SKM-1 (cell line): ENCODE measurements around the gene ANAPC15.
A peak's percentile ranks its signal among the peaks of the same experiment; 100 is the strongest.

Experiments
- DNase-seq: peaks from one replicate; lab custom pipeline; 2025; ENCODE audit not compliant: unreplicated experiment; lab: John Stamatoyannopoulos, UW

ANAPC15 gene

GRCh38 chr11:72127923-72128322 lies 15.4 kb upstream of the ANAPC15 start:
- DNase-seq, result no peak

DNA sequence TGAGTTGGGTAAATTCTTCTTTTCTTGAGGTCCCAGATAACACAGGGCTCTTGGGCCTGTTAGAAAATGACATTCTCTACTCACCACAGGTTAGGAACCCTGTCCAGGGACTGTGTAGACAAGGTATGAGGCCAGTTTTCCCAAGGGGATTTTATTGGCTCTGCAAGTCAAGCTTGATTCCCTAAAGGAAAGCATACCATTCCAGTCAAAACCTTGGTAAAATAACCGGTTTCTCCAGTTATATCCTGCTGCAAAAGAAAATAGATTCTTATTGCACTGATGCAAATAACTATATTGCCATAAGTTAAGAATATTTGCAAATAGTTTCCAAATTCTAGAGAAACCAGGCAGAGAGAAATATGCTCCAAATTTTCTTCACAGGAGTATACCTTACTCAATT lies 13.5 kb upstream of the ANAPC15 start:
- no peak for DNase-seq

GRCh38 chr11:72124046-72124445 lies 11.6 kb upstream of the ANAPC15 start:
- no peak for DNase-seq

DNA sequence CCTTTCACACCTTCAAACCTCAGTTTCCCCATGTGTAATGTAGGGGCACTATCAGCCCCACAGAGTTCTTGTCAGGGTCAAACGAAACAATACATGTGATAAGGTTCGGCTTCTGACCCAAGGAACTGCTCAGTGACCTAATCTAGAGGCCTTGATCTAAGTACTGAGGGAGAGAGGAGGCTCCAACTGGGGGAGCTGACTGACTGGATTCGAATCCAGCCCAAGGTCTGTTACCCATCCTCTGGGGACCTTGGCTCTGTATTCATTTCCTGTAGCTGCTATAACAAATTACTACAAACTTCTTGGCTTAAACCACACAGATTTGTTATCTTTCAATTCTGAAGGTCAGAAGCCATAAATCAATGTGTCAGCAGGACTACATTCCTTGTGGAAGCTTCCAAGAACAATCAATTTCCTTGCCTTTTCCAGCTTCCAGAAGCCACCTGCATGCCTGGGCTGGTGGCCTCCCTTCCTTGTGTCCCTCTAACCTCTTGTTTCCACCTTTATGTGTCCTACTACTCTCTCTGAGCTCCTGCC lies 10.7 kb upstream of the ANAPC15 start:
- DNase-seq, result no peak

GRCh38 chr11:72122607-72123006 lies 10.1 kb upstream of the ANAPC15 start:
- DNase-seq, result no peak

GRCh38 chr11:72120930-72121329 lies 8.4 kb upstream of the ANAPC15 start:
- no peak for DNase-seq

- DNase-seq, result peak; percentile 43
Measured at GRCh38 chr11:72119198-72119597, 6.7 kb upstream of the ANAPC15 start.

DNA sequence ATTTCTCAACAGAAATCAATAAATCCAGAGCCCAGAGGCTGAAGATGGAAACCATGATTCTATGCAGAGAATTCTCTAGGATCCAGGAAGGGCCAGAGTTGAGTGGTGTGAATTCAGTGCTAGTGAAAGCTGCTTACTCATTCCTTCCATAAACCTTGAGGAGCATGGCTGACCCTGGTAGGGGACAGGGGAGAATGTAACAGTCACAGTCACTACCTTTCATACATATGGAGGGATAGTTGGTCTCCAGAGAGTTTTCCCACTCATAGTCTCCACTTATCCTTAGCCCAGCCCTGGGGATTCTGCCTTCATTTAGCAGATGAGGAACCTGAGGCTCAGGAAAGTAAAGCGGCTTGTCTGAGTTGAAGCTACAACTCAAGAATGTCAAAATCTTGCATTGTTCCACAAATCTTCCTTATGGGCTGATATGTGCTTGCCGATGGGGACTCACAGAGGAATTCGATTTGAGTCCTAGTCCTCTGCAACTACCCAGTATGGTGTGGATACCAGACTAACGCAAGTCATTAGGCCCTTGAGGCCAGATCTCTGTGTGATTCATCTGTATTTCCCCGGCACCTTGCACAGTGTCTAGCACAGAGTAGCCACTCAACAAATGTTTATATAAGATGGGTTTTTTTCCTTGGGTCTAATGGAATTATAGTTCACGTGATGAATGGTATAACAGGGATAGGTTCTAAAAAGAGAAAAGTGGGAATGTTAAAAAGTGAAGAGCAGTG lies 3.7 kb upstream of the ANAPC15 start:
- DNase-seq, result no peak

DNA sequence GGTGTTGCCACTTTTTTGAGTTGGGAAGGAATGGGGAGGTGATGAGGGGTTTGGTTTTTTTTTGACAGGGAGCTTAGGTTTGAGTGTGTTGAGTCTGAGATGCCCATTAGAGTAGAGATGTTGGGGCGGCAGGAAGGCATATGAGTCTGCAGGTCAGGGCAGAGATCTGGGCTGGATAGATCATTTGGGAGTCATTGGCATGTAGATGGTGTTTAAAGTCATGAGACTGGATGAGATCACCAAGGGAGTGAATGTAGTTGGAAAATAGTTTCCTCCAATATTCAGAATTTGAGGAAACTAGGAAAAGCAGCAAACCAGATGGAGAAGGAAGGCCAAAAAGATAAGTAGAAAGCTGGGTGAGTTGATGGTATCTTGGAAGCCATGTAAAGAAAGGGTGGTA lies 2.1 kb upstream of the ANAPC15 start:
- no peak for DNase-seq

DNA sequence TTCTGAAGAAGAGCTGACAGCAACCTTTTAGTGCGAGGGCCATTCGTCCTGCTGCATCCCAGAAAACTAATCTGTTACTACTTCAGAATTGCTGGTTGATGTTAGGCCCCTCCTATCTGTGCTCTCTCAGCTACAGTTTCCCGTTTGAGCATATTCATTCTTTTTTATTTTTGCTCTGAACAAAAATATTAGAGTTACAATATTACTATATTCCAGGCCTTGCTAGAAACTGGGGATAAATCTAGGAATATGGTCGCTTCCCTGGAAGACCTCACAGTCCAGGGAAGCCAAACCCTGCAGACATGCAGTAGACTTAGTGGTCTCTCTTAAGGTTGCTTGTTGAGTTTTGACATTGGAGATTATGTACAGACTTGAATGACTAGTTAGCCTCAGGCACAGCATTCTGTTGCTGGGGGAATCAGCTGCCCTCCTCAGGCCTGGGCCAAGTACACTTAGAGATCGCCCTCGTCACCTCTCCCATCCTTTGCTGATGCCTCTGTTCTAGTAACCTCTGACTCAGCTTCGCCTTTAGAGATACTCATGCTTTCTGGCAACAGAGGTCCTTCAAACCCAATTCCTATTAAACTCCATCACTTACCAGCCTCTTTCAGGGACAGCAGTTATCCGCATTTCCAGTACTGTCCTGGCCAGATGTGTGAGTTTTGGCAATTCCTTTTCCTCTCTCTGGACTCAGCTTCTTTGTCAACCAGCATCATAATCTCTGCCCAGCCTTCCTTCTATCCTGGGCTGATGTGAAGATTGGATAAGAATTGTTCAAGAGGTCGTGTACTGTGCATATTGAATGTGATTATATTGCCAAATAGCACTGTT lies 698 bp upstream of the ANAPC15 start:
- no peak for DNase-seq

DNA sequence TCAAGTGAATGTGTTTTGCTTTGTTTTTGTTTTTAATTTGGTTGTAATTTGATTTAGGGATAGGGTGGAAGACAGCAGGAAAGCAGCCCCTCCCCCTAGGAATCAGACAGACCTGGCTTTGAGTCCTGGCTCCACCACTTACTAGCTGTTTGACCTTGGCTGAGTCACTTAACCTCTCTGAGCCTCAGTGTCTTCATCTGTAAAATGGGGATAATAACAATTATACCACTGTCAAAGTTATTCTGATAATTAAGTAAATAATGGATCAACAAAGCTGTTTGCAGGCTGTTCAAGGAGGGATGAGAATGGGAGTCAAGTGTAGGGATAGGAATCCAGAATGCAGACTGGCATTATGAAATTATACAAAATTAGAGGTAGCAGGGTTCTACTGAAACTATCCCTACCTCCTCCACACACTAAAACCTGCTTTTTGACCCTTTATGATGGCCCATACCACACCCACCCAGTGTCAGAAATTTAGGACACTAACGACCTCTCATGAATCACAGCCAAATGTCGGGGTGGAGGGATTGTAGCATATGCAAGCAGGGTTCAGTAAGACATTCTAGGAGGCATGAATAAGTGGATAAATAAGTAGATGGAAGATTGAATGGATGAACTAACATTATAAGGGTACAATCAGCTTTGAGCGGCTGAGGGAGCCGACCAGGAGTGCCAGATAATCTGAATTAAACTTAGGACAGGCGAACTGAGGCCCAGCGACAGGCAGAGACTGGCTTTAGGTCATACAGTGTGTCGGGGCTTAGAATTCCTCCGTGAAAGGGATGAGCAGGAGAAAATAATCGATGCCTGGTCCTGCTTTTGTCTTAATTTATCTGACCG lies 974 bp downstream of the ANAPC15 start:
- DNase-seq, result no peak

DNA sequence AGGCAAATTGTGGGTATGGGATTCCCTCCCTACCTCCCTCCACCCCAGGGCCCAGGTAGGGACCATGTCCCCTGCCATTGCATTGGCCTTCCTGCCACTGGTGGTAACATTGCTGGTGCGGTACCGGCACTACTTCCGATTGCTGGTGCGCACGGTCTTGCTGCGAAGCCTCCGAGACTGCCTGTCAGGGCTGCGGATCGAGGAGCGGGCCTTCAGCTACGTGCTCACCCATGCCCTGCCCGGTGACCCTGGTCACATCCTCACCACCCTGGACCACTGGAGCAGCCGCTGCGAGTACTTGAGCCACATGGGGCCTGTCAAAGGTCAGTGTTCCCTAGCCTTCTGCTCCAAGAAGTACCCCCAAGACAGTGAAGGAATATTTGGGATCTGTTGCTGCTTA lies 6.6 kb downstream of the ANAPC15 start, which contains the start of gene TOMT:
Gene TOMT (plus strand): TSS at position 37 of the 400 bp plus-strand sequence. CDS start 28 bp downstream, at position 65.
- DNase-seq, result no peak

- DNase-seq, result no peak
Measured at GRCh38 chr11:72103754-72104167, 8.7 kb downstream of the ANAPC15 start.

DNA sequence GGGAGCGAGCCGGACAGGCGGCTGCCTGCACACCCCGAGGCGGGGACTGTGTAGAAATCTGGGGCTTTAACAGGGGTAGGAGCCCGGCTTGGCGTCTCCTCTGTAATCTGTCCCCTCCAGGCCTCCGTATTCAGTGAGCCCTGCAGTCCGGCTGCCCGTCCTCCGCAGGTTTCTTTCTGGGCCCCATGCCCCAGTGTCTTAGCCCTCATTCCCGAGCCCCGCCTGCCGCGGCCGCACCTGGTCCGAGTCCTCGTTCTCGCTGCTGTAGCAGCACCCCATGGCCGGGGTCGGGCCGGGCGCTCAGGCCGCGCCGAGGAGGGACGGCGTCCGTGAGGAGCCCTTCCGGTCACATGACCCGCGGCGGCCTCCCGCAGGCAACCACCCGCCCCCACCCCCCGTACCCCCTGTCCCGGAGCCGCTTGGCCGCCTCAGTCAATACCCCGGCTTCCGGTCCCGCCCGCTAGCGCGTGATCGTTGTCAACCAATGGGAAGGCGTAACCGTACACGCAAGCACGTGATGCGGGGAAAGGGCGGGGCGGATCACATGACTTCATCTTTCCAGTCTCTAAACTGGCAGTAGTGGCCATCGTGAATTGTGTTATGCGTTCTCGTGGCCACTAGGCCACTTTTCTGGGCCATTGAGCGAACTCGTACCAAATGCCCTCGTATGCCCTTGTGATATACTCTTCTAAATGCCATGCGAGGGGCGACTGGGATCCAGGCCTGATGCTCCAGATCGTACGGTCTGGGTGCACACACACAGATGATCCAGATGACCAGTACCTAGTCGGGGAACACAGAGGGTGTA lies 9.3 kb downstream of the ANAPC15 start, which contains the start of gene LAMTOR1:
Gene LAMTOR1 (minus strand): TSS at position 352 of the 808 bp plus-strand sequence. CDS start 73 bp downstream, at position 279.
- peak; percentile 93 for DNase-seq

DNA sequence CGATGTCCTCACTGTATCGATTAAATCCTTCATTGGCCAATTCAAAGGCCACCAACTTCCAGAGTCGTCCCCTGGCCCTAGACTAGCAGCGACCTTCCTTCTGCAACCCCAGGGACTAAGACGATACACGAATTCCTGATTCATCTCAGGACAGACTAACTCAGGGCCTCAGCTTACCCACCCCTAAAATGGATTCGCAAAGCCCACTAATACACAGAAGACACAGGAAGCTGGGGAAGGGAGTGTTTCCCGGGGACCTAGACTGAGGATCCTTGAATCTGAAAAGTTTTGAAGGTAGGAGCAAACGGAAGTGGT lies 9.9 kb downstream of the ANAPC15 start:
- DNase-seq, result no peak

DNA sequence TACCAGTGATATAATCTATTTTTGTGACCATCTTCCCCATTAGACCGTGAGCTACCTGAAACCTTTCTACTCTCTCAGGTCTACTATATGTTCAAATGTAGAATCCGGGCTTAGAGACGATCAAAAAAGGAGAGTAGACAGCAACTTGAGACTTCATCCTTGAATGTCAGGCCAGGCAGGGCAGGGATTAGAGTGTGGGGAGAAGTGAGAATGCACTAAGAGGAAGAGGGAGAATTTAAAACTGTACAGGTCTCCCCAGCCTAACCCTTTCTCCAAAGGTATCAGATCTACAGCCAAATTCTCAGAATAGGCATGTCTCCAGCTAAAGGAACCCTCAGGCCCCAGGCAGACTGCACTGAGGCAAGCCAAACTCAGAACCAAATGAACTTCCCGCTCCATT lies 10.3 kb downstream of the ANAPC15 start:
- DNase-seq, result no peak

DNA sequence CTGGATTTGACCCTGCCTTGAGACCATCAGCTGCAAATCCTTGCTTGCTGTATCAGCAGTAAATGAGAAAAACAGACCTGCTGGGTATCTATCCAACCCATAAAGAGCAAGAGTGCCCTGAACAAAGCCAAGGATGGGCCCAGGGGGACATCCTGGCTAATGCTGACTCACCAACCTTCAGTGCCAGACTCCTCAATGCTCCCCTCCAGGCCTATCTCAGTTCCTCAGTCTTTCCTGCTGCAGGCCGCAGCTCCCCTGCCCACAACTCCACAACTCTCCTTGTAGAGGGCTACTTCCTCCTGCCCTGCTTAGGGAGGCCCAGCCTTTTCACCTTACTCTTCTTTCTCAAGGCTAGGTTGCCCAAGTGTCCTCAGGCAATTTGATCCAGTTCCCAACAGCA lies 12.0 kb downstream of the ANAPC15 start:
- peak; percentile 98 for DNase-seq

DNA sequence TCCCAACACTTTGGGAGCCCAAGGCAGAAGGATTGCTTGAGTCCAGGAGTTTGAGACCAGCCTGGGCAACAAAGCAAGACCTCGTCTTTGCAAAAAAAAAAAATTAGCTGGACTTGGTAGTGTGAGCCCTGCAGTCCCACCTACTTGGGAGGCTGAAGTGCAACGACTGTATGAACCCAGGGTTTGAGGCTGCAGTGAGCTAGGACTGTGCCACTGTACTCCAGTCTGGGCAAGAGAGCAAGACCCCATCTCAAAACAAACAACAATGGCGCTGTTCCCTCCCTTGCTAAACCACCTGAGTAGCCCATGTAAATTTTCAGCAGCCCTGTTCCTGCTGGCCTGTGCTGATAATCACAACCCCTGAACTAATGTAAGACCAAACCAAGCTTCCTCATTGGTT lies 12.5 kb downstream of the ANAPC15 start:
- DNase-seq, result no peak

GRCh38 chr11:72098741-72099140 lies 13.8 kb downstream of the ANAPC15 start:
- DNase-seq, result no peak

- peak; percentile 96 for DNase-seq
Measured at GRCh38 chr11:72091292-72091691, 21.2 kb downstream of the ANAPC15 start.
